Fibroblast of skin of back (primary cell): Measurements from ENCODE around the gene LY6G5C.

Experiments
- DNase-seq: peaks from one replicate; pipeline ENCODE4 v3.0.0-alpha.2; 2013

LY6G5C gene

DNA sequence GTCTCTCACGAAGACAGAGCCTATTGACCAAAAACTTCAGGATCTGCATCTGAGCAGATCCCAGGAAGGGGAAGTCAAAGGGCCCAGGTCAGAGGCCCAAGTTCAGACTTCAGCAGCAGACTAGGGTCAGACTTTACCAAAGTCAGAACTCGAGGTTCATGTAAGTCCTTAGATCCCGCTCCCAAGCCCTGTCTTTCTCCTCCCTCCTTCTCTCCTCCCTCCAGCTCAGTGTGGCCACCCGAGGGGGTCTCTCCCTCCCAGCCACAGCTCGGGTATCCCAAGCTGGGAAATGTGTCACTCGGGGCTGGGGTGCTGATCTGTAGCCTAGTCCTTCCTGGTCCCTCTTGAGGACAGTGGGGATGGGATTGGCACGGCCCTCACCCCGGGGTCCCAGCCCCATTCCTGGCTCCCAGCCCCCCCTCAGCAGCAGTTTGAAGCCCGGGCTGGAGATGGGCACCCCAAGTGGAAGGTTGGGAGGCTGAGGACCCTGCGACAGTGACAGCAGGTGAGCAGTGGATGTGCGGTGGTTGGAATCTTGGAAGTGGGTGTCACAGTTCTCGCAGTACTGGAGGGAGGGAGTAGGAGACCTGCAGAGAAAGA lies 18.6 kb downstream of the LY6G5C start:
- no peak for DNase-seq

- DNase-seq = no peak
Measured at GRCh38 chr6:31661262-31662123, 19.4 kb downstream of the LY6G5C start.

DNA sequence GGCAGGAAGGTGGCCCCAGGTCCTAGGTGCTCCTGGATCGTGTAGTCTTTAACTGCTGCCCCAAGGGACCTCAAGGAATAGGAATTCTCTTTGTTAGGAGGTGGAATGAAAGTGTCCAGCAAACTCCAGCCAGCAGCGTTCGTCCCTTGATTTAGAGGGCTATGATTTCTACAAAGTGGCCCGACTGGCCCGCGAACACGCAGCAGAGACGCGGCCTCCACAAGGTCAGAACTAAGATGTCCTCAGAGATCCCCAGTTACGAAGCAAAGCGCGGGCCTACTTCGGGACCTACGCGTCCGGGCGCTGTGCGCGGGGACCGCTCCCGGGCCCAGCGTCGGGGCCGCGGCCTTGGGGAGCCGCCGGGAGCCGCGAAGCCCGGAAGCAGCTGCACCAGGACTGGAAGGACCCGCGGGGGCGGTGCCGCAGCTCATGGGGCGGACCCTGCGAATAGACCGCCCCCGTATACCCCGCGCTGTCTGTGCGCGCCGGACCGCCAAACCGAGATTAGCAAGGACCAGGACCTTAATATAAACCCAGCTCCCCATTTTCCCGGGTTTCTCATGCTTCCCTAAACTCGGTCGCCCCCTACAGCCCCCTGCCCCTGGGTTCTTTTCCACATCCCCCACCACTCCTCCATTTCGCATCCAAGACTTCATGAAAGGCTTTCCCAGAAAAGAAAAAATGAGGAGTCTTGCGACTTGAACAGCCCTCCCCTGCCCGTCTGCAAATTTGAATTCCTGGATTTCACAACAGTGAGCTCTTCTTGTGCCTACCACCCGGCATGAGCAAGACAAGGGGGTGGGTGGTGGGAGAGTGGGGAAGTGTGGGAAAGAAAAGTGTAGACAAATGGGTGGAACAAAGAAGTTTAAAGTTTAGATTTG lies 20.2 kb downstream of the LY6G5C start, which contains the start of gene C6orf47:
TSS of gene C6orf47 (minus strand) at position 398 of the 881 bp plus-strand sequence. CDS start 831 bp downstream, outside the sequence.
- peak; percentile 80 for DNase-seq

DNA sequence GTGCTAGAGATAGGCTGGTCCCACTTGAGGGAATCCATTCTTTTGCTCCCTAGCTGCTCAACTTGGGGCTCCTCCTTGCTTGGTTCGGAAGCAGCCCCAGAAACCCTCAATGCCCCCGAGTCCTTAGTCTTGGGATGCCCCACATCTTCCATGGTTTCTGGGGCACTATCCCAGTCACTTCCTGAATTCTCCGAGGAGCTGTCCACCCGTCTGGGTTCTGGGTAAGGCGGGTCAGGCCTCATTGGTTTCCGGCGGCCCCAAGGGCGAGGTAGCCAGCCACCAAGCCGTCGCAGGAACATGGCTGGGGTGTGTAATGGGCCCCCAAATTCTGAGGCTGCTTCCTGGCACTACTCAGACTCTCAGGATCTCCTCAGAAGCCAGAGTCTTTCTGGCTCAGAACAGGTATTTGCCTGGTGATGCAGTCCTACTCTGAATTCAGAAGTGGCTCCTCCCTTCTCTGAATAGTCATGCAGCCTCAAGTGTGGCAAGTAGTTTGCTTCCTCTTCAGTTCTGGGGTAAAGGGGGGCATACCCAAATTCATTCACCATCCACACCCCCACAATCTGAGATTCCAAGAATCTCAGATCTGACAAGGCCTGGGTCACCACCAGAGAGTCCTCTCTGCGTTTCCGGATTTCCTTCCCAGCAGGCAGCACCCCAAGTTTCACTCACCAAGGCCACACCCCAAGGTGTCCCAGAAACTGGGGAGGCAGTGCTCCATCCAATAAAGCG lies 21.1 kb downstream of the LY6G5C start:
- peak; percentile 23 for DNase-seq

DNA sequence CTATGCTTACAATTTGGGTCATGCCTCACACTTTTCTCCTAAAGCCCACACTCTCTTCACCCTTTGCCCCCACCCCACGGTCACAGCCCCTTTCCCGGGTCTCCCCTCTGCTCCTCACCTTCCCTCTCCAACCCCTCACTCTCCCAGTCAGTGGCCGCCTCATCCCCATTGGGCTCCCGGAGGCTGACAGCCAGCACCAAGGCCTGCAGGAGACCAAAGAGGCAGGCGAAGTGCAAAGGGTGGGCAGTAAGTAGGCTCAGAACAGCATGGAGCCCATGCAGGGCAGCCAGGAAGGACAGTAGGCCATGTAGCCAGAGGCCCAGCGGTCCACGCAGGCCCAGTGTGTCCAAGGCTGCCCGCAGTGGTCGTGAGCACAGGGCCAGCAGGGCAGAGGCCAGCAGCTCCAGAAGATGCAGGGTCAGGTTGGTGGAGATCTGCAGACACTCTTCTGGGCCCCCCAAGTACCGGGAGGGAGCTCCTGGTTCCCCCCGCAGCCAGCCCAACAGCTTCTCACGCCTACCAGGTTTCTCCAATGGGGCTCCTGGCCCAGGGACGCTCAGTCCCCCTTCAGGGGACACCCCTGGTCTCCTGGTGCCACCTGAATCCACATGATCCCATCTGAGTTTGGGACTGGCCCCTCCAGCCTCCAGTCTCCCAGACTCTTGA lies 21.8 kb downstream of the LY6G5C start:
- DNase-seq = no peak

- DNase-seq = no peak
Measured at GRCh38 chr6:31658158-31658688, 22.6 kb downstream of the LY6G5C start.

- DNase-seq = no peak
Measured at GRCh38 chr6:31657406-31658157, 23.3 kb downstream of the LY6G5C start.

DNA sequence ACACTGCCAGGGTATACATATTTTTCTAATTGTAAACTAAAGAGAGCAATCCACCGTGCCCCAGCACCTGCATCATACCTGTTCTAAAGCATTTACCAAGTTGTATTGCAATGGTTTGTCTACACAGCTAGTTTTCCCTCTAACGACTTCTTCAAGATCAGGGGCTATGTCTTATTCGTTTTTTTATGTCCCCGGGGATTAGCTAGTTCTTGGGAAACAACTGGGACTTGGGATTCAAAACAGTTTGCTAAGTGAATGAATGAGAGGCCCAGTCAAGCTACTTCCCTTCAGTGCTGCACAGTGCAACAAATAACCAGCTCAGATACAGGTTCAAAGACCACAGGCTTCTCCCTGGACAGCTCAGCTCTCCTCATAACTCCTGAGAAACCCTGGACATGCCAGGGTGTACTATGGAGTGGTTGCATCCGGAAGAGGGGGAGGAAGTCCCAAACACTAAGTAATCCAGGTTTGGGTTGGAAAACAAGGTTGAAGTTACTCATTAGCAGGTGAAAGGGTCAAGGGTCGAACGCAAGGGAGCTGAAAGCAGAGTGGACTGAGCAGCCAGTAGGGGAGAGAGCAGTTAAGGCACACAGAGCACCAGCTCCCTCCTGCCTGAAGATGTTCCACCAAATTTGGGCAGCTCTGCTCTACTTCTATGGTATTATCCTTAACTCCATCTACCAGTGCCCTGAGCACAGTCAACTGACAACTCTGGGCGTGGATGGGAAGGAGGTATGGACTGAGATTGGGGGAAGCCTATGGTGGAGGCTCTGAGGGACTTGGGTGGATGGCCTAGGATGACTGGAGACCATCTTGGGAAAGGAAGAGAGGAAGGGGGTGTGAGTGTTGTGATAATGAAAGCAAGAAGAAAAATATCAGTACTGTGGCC lies 25.3 kb downstream of the LY6G5C start, which contains the start of gene APOM:
TSS of gene APOM (plus strand) at position 546 of the 889 bp plus-strand sequence. CDS start at position 619, 73 bp downstream.
- DNase-seq = no peak

DNA sequence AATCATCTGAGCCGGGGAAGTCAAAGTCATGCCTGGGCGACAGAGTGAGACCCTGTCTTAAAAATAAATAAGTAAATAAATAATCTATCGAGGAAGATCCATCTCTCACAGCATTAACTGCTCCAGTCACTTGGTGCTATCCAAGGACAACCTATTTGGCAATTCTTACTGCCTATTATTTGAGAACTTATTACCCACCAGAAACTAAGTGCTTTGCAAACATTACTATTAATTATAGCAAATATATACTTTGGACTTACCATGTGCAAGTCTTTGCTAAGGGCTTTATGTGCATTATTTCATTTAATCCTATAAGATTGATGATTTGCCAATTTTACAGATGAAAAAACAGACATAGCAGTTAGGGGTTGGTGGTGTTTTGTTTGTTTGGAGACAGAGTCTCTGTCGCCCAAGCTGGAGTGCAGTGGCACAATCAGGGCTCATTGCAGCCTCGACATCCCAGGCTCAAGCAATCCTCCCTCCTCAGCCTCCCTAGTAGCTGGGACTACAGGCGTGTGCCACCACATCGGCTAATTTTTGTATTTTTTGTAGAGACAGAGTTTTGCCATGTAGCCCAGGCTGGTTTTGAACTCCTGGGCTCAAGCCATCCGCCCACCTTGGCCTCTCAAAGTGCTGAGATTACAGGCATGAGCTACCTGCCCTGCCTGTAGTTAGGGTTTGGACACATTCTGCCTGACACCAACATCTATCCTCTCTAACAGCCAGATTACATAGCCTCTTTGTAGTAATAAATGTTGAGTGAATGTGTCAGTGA lies 26.1 kb downstream of the LY6G5C start:
- DNase-seq = no peak

DNA sequence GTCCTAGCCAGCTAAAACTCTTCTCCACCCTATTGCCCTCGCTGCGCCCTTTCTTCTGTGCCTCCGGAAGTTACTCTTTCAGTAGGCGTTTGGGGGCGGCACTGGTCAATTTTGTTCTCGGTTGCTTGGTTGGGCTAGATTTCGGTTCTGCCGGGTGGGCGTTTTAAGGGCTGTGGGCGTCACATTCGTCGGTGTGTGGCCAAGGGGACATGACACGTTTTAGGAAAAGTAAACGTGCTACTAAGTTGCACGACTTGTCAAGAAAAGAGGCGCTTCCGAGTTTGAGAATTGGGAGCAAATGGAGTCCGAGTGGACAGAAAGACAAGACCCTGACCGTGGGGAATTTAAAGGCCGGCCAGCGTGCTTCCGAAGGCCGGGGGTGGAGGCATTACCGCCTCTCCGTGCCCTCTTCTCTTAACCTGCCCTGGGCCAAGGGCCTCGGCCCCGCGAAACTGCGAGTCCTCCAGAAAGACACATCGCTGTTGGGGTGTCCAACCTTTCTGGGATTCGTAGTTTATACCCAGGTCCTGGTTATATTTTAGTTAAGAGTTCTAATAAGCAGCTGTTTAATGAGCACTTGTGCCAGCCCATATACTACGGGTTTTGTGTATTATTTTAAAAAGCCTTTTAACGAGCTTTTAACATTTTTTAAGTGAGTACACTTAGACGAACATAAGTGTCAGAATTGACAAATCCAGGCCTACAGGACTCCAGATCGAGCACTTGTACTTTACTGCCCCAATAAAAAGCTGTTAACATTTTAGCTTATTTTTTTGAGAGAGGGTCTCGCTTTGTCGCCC lies 27.7 kb downstream of the LY6G5C start:
- DNase-seq = peak; percentile 94

DNA sequence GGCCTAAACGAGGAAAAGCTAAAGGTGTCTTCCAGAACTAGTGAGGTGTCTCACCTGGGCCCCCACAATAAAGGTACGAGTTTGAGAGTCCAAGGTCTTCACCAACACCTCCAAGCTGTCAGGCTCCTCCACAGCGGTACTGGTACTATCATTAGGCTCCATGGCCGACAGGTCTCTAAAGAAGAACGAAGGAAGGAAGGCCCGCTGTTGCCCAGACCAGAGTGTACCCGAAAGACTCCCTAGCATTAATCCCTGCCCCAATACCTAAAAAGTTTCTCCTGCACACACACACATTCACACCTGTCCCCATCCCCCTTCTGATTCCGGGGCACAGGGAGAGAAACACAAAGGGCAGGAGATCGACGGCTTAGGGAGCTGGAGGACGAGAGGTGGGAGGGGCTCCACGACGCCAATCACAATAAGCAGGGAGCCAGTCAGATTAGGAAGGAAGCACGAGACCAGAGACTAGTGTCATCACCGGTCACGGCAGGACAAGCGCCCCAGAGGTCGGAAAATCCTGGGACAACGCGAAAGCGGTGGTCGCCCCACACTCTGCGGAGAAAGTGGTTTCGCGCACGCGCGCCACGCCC lies 29.2 kb downstream of the LY6G5C start:
- peak; percentile 81 for DNase-seq

DNA sequence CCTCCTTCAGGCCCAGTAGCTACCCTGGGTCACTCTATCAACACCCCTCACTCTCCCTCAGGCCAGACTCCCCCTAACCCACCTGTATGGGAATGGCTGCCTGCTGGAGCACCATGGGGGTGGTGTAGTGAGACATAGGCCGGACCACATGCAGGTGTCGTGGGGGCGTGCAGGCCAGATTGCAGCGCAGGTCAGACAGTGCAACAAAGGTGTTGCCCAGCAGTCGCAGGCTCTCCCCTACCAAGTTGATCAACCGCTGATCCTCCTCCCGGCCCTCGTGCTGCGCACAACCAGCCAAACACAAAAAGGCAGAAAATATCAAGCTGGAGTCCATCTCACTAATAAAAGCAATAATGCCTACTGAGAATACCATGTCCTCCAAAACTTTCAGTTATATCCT lies 35.5 kb downstream of the LY6G5C start:
- no peak for DNase-seq

DNA sequence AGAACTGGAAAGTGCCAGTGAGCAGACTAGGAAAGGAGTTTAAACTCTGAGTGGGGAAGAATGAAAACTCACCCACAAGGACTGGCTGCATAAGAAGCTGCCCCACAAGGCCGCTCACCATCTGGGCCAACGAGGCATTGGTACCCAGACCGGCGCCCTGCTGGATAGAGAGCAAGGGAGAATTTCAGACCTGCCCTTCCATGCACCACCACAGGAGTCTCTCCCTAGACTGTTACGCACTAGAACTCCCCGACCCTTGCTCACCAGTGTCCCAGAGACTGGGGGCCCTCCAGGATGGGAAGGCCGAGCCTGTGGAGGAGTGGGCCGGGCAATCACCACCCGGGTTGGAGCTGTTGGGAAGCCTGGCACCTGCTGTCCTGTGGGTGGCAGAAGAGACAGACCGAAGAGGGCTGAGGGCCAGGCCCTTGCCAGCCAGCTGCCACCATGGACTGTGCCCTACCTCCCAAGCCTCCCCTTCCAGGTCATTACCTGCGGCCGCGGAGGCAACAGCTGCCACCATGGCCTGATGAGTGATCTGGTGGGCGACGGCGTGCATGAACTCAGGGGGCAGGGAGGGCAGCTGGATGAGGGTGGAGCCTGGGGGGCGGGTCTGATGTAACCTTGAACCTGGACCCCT lies 36.9 kb downstream of the LY6G5C start:
- no peak for DNase-seq

- DNase-seq = no peak
Measured at GRCh38 chr6:31642798-31643570, 37.9 kb downstream of the LY6G5C start.

DNA sequence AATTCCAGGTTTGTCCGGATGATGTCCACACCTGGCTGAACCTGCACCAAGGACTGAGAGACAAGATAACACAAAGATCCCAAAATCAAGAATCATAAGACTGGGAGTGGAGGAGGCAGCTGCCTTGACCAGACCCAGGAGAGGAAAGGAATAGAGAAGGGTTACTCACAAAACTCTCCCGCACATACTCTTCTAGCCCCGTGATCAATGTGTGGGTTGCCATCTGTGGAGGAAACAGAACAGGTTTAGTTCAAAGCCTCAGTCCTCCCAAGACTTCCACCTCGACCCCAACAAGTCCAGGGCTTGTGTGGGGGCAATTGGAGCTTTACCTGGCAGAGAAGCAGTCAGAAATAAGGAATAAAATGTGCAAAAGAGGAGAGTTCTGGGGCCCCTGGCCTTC lies 39.5 kb downstream of the LY6G5C start:
- no peak for DNase-seq

DNA sequence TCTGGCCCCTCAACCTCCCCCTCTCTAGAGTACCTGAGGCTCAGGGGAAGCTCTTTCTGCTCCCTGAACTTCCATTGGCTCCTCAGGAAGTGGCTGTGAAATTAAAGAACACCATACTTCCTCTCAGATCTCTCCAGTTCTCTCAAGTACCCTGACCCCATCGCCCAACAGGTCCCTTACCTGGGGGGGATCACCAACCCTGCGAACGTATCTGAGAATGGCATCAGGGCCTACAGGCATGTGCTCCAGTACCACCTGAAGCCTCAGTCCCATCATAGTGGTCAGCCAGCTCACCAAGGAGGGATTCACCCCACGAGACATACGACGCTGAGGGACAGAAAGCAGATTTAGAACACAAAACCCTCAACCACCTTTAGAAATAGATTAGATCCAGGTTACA lies 40.3 kb downstream of the LY6G5C start:
- DNase-seq = no peak
